Neural progenitor cell (in vitro differentiated cells): ENCODE results near the gene KCNK7.

ENCODE experiments used
- CTCF ChIP-seq: fragments of 200-600 bp; sonication (generic); IDR thresholded peaks from 2 replicates; pipeline ENCODE4 v1.5.1; 2017; ENCODE audit warnings: antibody characterized with exemption, mild to moderate bottlenecking
- EZH2 ChIP-seq: fragments of 200-600 bp; sonication (generic); IDR thresholded peaks from 2 replicates; pipeline ENCODE4 v1.6.1; 2017; ENCODE audit warnings: antibody characterized with exemption, mild to moderate bottlenecking, moderate library complexity

- no peak for TF ChIP-seq CTCF
- no peak for TF ChIP-seq EZH2
Observed at GRCh38 chr11:65623852-65624616, 28.4 kb upstream of the KCNK7 start.
